ENCODE data around the gene ZNF688. TPM values are rescaled to one million over a fixed set of nuclear protein-coding genes. Genes with fewer than 3 reads are reported as not detected.

ZNF688 gene
- total and polyA plus RNA-seq, 2 experiments from 2014 or later, result 4.0 to 4.4 TPM

GRCh38 chr16:30543067-30543466 lies 28.4 kb downstream of the ZNF688 start (continued):
- no peak for TF ChIP-seq ETS1 (IDR thresholded peaks at IDR 0.05)
- no peak for TF ChIP-seq NANOG (IDR thresholded peaks at IDR 0.05; ENCODE audit: borderline replicate concordance)
- no peak for TF ChIP-seq ZNF331 (CRISPR knock-in tag; IDR thresholded peaks at IDR 0.05; ENCODE audit: low read depth)
- TF ChIP-seq POLR2AphosphoS5 (IDR thresholded peaks at IDR 0.05; ENCODE audit: low read depth), result no peak
- no peak for TF ChIP-seq STAT1 (IDR thresholded peaks at IDR 0.05; ENCODE audit: unreplicated experiment)
- no peak for TF ChIP-seq ZNF114 (CRISPR knock-in tag; IDR thresholded peaks at IDR 0.05)
- no peak for TF ChIP-seq EZH2phosphoT487 (IDR thresholded peaks at IDR 0.05; ENCODE audit: unreplicated experiment)

- Histone ChIP-seq H3F3A (replicated peaks; ENCODE audit: low read depth) (0 out of 2 replicates have a peak, but pooled peaks cover 15% of the 10 kb centered on the region), H3K9me2 (ENCODE audit: insufficient read depth) (no peaks in the 10 kb centered on the region), H3K27ac (ENCODE audit: low read depth) (peak overlapping the region; percentile 40; the same call in 1 of the 2 replicates), H3K4me3 (peak overlapping the region; percentile 27), H4K20me1 (replicated peaks; ENCODE audit: insufficient read depth) (no peaks in the 10 kb centered on the region), H3K36me3 (ENCODE audit: insufficient read depth) (no peaks in the 10 kb centered on the region), H3K4me1 (ENCODE audit: insufficient read depth) (peaks cover 32% of the 10 kb centered on the region), H3K79me2 (replicated peaks; ENCODE audit: insufficient read depth) (no peaks in the 10 kb centered on the region), H3K27me3 (ENCODE audit: insufficient read depth) (no peaks in the 10 kb centered on the region), H3K4me2 (peak overlapping the region; percentile 70), H2AFZ (0 out of 2 replicates have a peak overlapping the region, but pooled peaks have one; percentile 15)
- Mint-ChIP-seq H3K4me1 (peaks cover 8% of the 10 kb centered on the region; the same call in 2 of the 3 replicates), H3K36me3 (ENCODE audit: low read depth) (peaks cover 11% of the 10 kb centered on the region), H3K27me3 (ENCODE audit: insufficient read depth, low read depth, poor library complexity) (peaks cover 10% of the 10 kb centered on the region), H3K4me3 (no peak overlapping the region), H3K27ac (no peak overlapping the region), H3K9me3 (no peaks in the 10 kb centered on the region; the same call in 2 of the 3 replicates)
- ATAC-seq (peak; percentile 70), DNase-seq (ENCODE audit: low spot score) (peak; percentile 56)
- no peak for TF ChIP-seq ETS1 (IDR thresholded peaks at IDR 0.05)
- TF ChIP-seq EZH2phosphoT487 (IDR thresholded peaks at IDR 0.05; ENCODE audit: unreplicated experiment), result no peak
- TF ChIP-seq ZNF462 (CRISPR knock-in tag; IDR thresholded peaks at IDR 0.05), result no peak
- TF ChIP-seq EZH2 (IDR thresholded peaks at IDR 0.05; ENCODE audit: low read depth, unreplicated experiment), result no peak
- no peak for TF ChIP-seq ZNF114 (CRISPR knock-in tag; IDR thresholded peaks at IDR 0.05)
- no peak for TF ChIP-seq REST (IDR thresholded peaks at IDR 0.05; ENCODE audit: unreplicated experiment)
- no peak for TF ChIP-seq POLR2AphosphoS5 (IDR thresholded peaks at IDR 0.05; ENCODE audit: low read depth)
- TF ChIP-seq CREB1 (CRISPR knock-in tag; IDR thresholded peaks at IDR 0.05; ENCODE audit: low read depth), result no peak
- TF ChIP-seq NANOG (IDR thresholded peaks at IDR 0.05; ENCODE audit: borderline replicate concordance), result no peak
- no peak for TF ChIP-seq STAT1 (IDR thresholded peaks at IDR 0.05; ENCODE audit: unreplicated experiment)
Measured at GRCh38 chr16:30541502-30542329, 29.8 kb downstream of the ZNF688 start.

All from GM23338 (cell line).